Omental fat pad (tissue), 4 donors: ENCODE measurements around the gene ARHGEF33. TPM values are rescaled to one million over a fixed set of nuclear protein-coding genes. Genes with fewer than 3 reads are reported as not detected.

ENCODE experiments used
- ATAC-seq: fragments of 150-250 bp; one replicate; pipeline ENCODE4 v1.9.1; 2016; ENCODE audit warnings: mild to moderate bottlenecking, moderate library complexity; ENCODE audit not compliant: low FRiP score
- DNase-seq: peaks from one replicate; pipeline ENCODE4 v3.0.0-alpha.2; 2019; ENCODE audit warnings: low spot score
- small RNA-seq: library from RNA; depleted of rRNA; stranded (forward); fragments of <200 nt; gene quantifications from one replicate; pipeline ENCODE3, GENCODE V24; 2016
- total RNA-seq, 4 donors: library from RNA; depleted of rRNA; stranded (reverse); fragments of >200 nt; gene quantifications; one replicate each; pipeline ENCODE4 v1.1.0, GENCODE V29; 2016
- TF ChIP-seq, protein P1 (sequence below), 3 donors: fragments of 450-650 bp; IDR thresholded peaks; one replicate each; pipeline ENCODE4 v1.5.1; 2016 to 2017; ENCODE audit warnings: antibody characterized with exemption in 3 of 3, mild to moderate bottlenecking in 3 of 3, moderate library complexity in 2 of 3

ARHGEF33 gene
- total RNA-seq, 4 donors from 2014 or later: 0.31 to 1.6 (median 0.95) TPM

DNA sequence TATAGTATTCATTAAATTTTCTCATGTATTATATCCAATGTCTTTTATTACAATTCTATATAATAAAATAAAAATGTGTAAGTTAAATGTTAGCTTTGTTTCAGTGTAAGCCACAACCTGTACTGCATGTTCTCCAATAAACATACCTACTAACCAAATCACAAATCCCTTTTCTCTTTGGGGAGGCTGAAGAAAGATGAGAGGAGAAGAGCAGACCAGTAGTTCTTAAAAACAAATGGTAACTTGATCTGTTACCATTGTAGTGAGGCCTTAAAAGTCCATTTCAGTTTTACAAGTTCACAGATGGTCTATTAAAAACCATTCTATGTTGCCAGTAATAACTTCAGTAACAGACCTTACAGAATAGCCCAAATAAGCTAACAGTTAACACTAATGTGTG lies 130.7 kb downstream of the ARHGEF33 start:
- no peak for ATAC-seq
- DNase-seq: no peak
- TF ChIP-seq, protein P1, sequence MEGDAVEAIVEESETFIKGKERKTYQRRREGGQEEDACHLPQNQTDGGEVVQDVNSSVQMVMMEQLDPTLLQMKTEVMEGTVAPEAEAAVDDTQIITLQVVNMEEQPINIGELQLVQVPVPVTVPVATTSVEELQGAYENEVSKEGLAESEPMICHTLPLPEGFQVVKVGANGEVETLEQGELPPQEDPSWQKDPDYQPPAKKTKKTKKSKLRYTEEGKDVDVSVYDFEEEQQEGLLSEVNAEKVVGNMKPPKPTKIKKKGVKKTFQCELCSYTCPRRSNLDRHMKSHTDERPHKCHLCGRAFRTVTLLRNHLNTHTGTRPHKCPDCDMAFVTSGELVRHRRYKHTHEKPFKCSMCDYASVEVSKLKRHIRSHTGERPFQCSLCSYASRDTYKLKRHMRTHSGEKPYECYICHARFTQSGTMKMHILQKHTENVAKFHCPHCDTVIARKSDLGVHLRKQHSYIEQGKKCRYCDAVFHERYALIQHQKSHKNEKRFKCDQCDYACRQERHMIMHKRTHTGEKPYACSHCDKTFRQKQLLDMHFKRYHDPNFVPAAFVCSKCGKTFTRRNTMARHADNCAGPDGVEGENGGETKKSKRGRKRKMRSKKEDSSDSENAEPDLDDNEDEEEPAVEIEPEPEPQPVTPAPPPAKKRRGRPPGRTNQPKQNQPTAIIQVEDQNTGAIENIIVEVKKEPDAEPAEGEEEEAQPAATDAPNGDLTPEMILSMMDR (IDR thresholded peaks at IDR 0.05): no peak

DNA sequence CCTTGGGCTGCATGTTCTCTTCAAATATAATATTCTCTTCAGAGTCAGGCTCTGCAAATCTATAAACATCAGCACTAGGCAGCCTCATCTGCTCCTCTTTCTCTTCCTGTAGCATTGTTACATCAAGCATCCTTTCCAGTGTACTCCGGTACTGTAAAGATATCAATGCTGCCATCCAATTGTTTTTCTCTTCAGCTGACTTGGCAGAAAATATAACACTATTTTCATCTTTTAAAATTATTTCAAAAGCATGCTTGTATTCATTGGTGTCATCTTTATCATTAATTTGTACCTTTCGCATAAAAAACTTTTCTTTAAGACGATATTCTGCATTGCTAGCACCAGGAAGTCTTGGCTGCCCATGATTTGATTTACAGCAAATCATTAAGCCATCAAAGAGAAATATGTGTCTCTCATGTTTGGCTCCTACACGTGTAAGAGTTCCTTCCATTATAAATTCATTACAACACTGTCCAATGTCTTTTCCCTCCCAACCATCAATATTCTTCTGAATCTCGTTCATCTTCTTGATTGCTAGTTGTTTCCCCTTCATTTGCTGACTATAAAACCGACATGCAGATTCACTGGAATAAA lies 133.1 kb downstream of the ARHGEF33 start:
- TF ChIP-seq, protein P1 (IDR thresholded peaks at IDR 0.05): no peak
- ATAC-seq: no peak
- DNase-seq: no peak

DNA sequence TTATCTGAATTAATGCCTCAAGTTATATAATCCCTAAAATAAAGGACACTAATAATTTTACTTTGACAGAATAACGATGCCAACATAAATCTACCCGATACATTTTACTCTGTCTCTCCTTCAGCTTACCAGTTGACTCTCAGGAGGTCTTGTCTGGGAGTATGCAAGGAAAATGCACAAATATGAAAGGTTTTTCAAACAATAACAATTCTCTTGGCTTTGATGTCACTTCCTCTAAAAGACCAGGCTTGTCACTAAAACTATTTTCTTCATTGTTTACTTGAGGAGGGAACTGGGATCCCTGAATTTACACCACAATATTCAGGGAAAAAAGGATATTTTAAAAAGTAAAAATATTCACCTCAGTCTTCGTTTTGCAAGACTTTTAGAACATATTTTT lies 134.0 kb downstream of the ARHGEF33 start:
- DNase-seq (no peak), ATAC-seq (no peak)
- TF ChIP-seq, protein P1 (IDR thresholded peaks at IDR 0.05): no peak

DNA sequence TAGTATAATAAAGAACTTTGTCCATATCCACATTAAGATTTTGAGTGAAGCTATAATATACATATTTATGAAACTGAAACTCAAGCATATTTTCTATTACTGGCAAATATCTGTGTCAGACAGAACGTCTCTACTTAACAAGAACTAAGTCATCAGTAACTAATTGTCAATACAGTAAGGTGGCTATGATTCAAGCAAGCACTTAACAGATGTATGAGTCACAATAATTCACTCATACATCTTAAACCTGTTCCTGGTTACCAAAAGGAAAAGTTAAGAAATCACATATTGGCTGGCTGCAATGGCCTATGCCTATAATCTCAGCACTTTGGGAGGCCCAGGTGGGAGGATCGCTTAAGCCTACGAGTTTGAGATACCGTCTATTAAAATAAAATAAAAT lies 135.2 kb downstream of the ARHGEF33 start:
- ATAC-seq: no peak
- TF ChIP-seq, protein P1 (IDR thresholded peaks at IDR 0.05): no peak
- no peak for DNase-seq

Small RNA genes within 50 kb of the gene (small RNA-seq; reads per million reads assigned to genes)
- gene RN7SL96P (not detected), gene RNU6-851P (not detected)

Other genes starting within 250 kb of the ARHGEF33 start
- 10 to 100 TPM in 3 of 4 donors, 1 to 10 TPM in 1; 9.7 to 29.3 (median 25.7) TPM for gene GALM, start 223.8 kb upstream of the ARHGEF33 start, total RNA-seq
- gene SRSF7, start 138.5 kb upstream of the ARHGEF33 start, total RNA-seq: 100 to 1,000 TPM; 105 to 234 (median 129) TPM
- gene GEMIN6, start 111.7 kb upstream of the ARHGEF33 start, total RNA-seq: 1 to 10 TPM; 4.1 to 6.6 (median 5.4) TPM
- gene DHX57, start 13.9 kb upstream of the ARHGEF33 start, total RNA-seq: 10 to 100 TPM in 3 of 4 donors, 1 to 10 TPM in 1; 7.5 to 15.4 (median 13.7) TPM
- gene MORN2, start 13.9 kb upstream of the ARHGEF33 start, total RNA-seq: 10 to 100 TPM in 2 of 4 donors, 1 to 10 TPM in 2; 6.8 to 14.3 (median 10.9) TPM
- 10 to 100 TPM; 23.1 to 70.8 (median 31.6) TPM for gene SOS1, start 231.2 kb downstream of the ARHGEF33 start, total RNA-seq